ENCODE results near the gene EIF1. TPM values are rescaled to one million over a fixed set of nuclear protein-coding genes. Genes with fewer than 3 reads are reported as not detected.

EIF1 gene
- total RNA-seq = 110 TPM

GRCh38 chr17:41688641-41689496, at the start of gene EIF1:
TSS of gene EIF1 (plus strand) at chr17:41688885. CDS start at chr17:41689039, 154 bp downstream.

GRCh38 chr17:41711669-41712400, 23.1 kb downstream of the EIF1 start, which contains the start of gene GAST:
TSS of gene GAST (plus strand) at chr17:41712331. CDS start at chr17:41715437, 3,106 bp downstream.

GRCh38 chr17:41734139-41734948, 45.7 kb downstream of the EIF1 start, which contains the start of gene HAP1:
TSS of gene HAP1 (minus strand) at chr17:41734643. CDS start at chr17:41734634, 9 bp downstream.

Small RNA genes within 50 kb of the gene (small RNA-seq; reads per million reads assigned to genes)
- gene RN7SL399P (ENCODE audit: low replicate concordance) = not detected
- not detected for gene RNA5SP442 (ENCODE audit: low replicate concordance)

Other genes with a start within 250 kb of the EIF1 start
- gene KRT38, start 247.9 kb upstream of the EIF1 start, total RNA-seq = not detected
- not detected for gene KRT32, start 221.5 kb upstream of the EIF1 start, total RNA-seq
- not detected for gene KRT35, start 207.7 kb upstream of the EIF1 start, total RNA-seq
- not detected for gene KRT36, start 199.0 kb upstream of the EIF1 start, total RNA-seq
- gene KRT13, start 183.3 kb upstream of the EIF1 start, total RNA-seq = not detected
- gene KRT15, start 170.0 kb upstream of the EIF1 start, total RNA-seq = not detected
- gene KRT19, start 160.6 kb upstream of the EIF1 start, total RNA-seq = 5.9 TPM
- not detected for gene KRT9, start 116.8 kb upstream of the EIF1 start, total RNA-seq
- gene KRT14, start 102.0 kb upstream of the EIF1 start, total RNA-seq = not detected
- gene KRT16, start 76.1 kb upstream of the EIF1 start, total RNA-seq = not detected
- gene KRT17, start 64.3 kb upstream of the EIF1 start, total RNA-seq = not detected
- gene GAST, start 23.4 kb downstream of the EIF1 start, total RNA-seq = not detected
- gene HAP1, start 45.8 kb downstream of the EIF1 start, total RNA-seq = 0.31 TPM
- 65.7 TPM for gene JUP, start 97.8 kb downstream of the EIF1 start, total RNA-seq
- 12.8 TPM for gene P3H4, start 123.1 kb downstream of the EIF1 start, total RNA-seq
- gene FKBP10, start 124.1 kb downstream of the EIF1 start, total RNA-seq = 12.5 TPM
- 93.0 TPM for gene NT5C3B, start 147.3 kb downstream of the EIF1 start, total RNA-seq
- gene KLHL10, start 148.9 kb downstream of the EIF1 start, total RNA-seq = not detected
- gene KLHL11, start 176.5 kb downstream of the EIF1 start, total RNA-seq = 69.5 TPM
- gene ACLY, start 230.1 kb downstream of the EIF1 start, total RNA-seq = 131 TPM
- gene ODAD4, start 241.7 kb downstream of the EIF1 start, total RNA-seq = 3.1 TPM

Measured in parietal lobe (tissue), 2 donors.